Measurements from ENCODE around the gene CBFB. TPM values are rescaled to one million over a fixed set of nuclear protein-coding genes. Genes with fewer than 3 reads are reported as not detected.

CBFB gene
- total and polyA plus RNA-seq, 11 donors, result 11.3 to 53.6 (median 28.1) TPM

DNA sequence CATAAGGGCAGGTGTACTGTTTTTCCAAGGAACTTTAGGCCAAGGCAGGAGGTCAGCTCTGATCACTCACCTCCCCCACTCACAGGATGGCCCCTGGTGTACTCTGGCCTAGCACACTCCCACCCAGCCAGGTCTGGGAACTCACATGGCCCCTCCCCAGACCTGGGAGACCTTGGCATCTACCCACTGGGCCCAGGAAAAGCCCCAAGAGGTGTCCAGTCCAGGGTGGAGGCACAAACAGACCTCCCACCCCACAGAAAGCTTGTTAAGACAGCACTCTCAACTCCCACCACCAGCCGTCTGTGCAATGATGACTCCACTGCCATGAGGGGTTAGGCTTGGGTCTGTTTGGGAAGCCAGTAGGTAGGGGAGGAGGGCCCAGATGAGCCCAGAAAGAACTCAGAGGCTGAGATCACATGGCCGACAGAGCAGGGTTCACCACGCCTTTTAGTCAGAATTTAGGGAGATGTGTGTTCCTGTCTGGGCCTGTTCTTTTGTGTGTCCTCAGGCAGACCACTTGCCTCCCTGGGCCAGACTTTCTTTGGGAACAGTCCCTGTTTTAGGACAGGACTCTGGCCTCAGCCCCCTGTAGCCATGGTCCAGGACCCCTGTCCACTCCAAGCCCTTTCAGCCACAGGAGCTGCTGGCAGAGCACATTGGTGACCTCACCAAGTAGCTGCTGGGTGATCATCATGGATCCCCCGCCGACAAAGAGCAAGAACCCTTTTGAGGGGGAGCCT lies 12.1 kb upstream of the CBFB start:
- Histone ChIP-seq H3K27ac (no peak overlapping the region), H3K27me3 (peaks cover 0 to 21% (median 0%) of the 10 kb centered on the region in 9 donors), H3K4me3 (no peak overlapping the region), H3K36me3 (no peaks in the 10 kb centered on the region), H3K4me1 (peaks cover 0 to 22% (median 18%) of the 10 kb centered on the region in 12 donors), H3K9me3 (no peaks in the 10 kb centered on the region)
- no peak for DNase-seq
- no peak for TF ChIP-seq POLR2A (IDR thresholded peaks at IDR 0.05)
- TF ChIP-seq CTCF (IDR thresholded peaks at IDR 0.05), result no peak
- WGBS, 4 donors, result 77 to 90% (median 81%) methylated on average over 5 of the region's 5 CpGs
- ATAC-seq, result no peak
- intact Hi-C loops (cut with DNase I), result loop anchor here in 4 of 10 donors (5.0 to 10.0 kb wide), 3 partner anchors 88 to 140 kb away; partner anchors contain the start of genes FBXL8 (in 3 of the 4), TRADD (in 3 of the 4), B3GNT9 (in 1 of the 4) and PHAF1 (in 1 of the 4)

DNA sequence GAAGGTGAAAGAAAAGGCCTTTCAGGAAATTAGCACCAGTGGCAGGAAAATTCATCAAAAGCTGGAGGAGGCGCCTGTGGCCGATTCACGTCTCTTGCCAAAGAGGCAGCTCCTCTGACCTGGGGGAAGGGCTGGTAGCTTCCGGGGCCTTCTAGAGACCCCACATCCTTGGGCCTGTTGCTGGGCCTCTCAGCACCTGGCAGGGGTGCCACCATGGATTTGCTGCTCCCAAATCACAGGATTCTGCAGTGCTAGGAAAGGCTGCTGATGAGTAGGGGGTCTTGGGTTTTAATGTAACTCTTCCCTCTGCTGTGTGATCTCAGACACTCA lies 11.6 kb upstream of the CBFB start:
- Histone ChIP-seq H3K9me3 (no peaks in the 10 kb centered on the region), H3K27ac (no peak overlapping the region), H3K36me3 (no peaks in the 10 kb centered on the region), H3K4me3 (no peak overlapping the region), H3K27me3 (peaks cover 0 to 21% (median 0%) of the 10 kb centered on the region in 9 donors), H3K4me1 (peaks cover 0 to 22% (median 18%) of the 10 kb centered on the region in 12 donors)
- DNase-seq (no peak), ATAC-seq (no peak)
- WGBS, 4 donors, result 66 to 83% (median 72%) methylated on average over 4 of the region's 4 CpGs
- intact Hi-C loops (cut with DNase I), result loop anchor here in 4 of 10 donors (5.0 to 10.0 kb wide), 3 partner anchors 87 to 140 kb away; partner anchors contain the start of genes FBXL8 (in 3 of the 4), TRADD (in 3 of the 4), B3GNT9 (in 1 of the 4) and PHAF1 (in 1 of the 4)
- TF ChIP-seq POLR2A (IDR thresholded peaks at IDR 0.05), result no peak

GRCh38 chr16:67017810-67018488 lies 11.0 kb upstream of the CBFB start:
- TF ChIP-seq POLR2A (IDR thresholded peaks at IDR 0.05) (no peak), CTCF (IDR thresholded peaks at IDR 0.05) (peak in 11 of 12 donors; percentile 27 to 59 (median 50))
- WGBS, 4 donors, result 44 to 100% (median 62%) methylated on average over 1 to 6 of the region's 6 CpGs

DNA sequence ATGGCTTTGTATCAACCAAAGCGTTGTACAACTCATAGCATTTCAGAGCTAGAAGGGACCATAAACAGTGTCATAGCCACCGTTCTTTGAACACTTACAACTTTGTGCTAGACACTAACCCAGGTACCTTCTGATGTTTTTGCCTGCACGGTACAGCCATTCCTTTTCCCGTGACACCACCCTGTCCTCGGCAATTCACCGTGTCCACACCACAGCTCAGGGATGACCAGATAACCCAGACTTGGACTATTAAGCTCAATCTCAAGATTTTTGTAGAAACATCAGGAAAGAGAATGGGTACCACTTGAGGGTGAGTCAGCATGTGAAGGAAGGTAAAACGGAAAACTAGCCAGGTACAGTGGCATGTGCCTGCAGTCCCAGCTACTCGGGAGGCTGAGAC lies 9.8 kb upstream of the CBFB start:
- WGBS, 4 donors, result 92 to 93% (median 93%) methylated on average over 8 of the region's 8 CpGs
- H3K27me3 ChIP-seq, result peaks cover 0 to 8% (median 0%) of the 10 kb centered on the region in 9 donors
- DNase-seq (no peak), ATAC-seq (no peak)
- H3K4me3 ChIP-seq, result no peak overlapping the region
- H3K27ac ChIP-seq, result no peak overlapping the region
- no peaks in the 10 kb centered on the region for H3K9me3 ChIP-seq
- no peaks in the 10 kb centered on the region for H3K36me3 ChIP-seq
- TF ChIP-seq POLR2A (IDR thresholded peaks at IDR 0.05), result no peak
- no peak for TF ChIP-seq CTCF (IDR thresholded peaks at IDR 0.05)
- peaks cover 0 to 13% (median 8%) of the 10 kb centered on the region in 12 donors for H3K4me1 ChIP-seq
- intact Hi-C loops (cut with DNase I), result loop anchor here in 4 of 10 donors (5.0 to 10.0 kb wide), 3 partner anchors 86 to 138 kb away; partner anchors contain the start of genes FBXL8 (in 3 of the 4), TRADD (in 3 of the 4), B3GNT9 (in 1 of the 4) and PHAF1 (in 1 of the 4)

More at GRCh38 chr16:67017810-67018488, 11.0 kb upstream of the CBFB start:
- Histone ChIP-seq H3K27ac (no peak overlapping the region), H3K4me1 (peaks cover 0 to 22% (median 18%) of the 10 kb centered on the region in 12 donors), H3K27me3 (peaks cover 0 to 20% (median 0%) of the 10 kb centered on the region in 9 donors), H3K4me3 (no peak overlapping the region), H3K9me3 (no peaks in the 10 kb centered on the region), H3K36me3 (no peaks in the 10 kb centered on the region)
- intact Hi-C loops (cut with DNase I), result loop anchor here in 4 of 10 donors (5.0 to 10.0 kb wide), 3 partner anchors 87 to 139 kb away; partner anchors contain the start of genes FBXL8 (in 3 of the 4), TRADD (in 3 of the 4), B3GNT9 (in 1 of the 4) and PHAF1 (in 1 of the 4)
- DNase-seq (peak in 2 of 5 donors; percentile 45 to 47), ATAC-seq (peak; percentile 14 to 41 (median 35))
